GM19238 (cell line): ENCODE measurements around the gene LRRFIP2.

ENCODE experiments used
- DNase-seq: peaks from one replicate; pipeline ENCODE4 v3.0.0; 2011; ENCODE audit warnings: low spot score; ENCODE audit not compliant: insufficient read length

Gene LRRFIP2

GRCh38 chr3:37190667-37191066 is 16.3 kb upstream of the LRRFIP2 start:
- DNase-seq = no peak

- no peak for DNase-seq
Observed at GRCh38 chr3:37189109-37189508, 14.7 kb upstream of the LRRFIP2 start.

- no peak for DNase-seq
Observed at GRCh38 chr3:37183976-37184375, 9.6 kb upstream of the LRRFIP2 start.

GRCh38 chr3:37183375-37183831 is 9.0 kb upstream of the LRRFIP2 start:
- no peak for DNase-seq

- DNase-seq = no peak
Observed at GRCh38 chr3:37182816-37183215, 8.4 kb upstream of the LRRFIP2 start.

GRCh38 chr3:37181756-37182155 is 7.4 kb upstream of the LRRFIP2 start:
- no peak for DNase-seq

GRCh38 chr3:37179144-37179967 is 5.0 kb upstream of the LRRFIP2 start:
- DNase-seq = no peak

- DNase-seq = no peak
Observed at GRCh38 chr3:37173806-37174205, 576 bp downstream of the LRRFIP2 start.

GRCh38 chr3:37171144-37171543 is 3.2 kb downstream of the LRRFIP2 start:
- no peak for DNase-seq

- no peak for DNase-seq
Observed at GRCh38 chr3:37170513-37170912, 3.9 kb downstream of the LRRFIP2 start.

- DNase-seq = no peak
Observed at GRCh38 chr3:37170060-37170459, 4.3 kb downstream of the LRRFIP2 start.

GRCh38 chr3:37168896-37169295 is 5.5 kb downstream of the LRRFIP2 start:
- DNase-seq = no peak

GRCh38 chr3:37163262-37164015 is 10.9 kb downstream of the LRRFIP2 start:
- no peak for DNase-seq

- DNase-seq = no peak
Observed at GRCh38 chr3:37162501-37163245, 11.7 kb downstream of the LRRFIP2 start.

GRCh38 chr3:37161351-37161750 is 13.0 kb downstream of the LRRFIP2 start:
- no peak for DNase-seq

GRCh38 chr3:37155782-37156181 is 18.6 kb downstream of the LRRFIP2 start:
- DNase-seq = no peak

GRCh38 chr3:37154668-37155314 is 19.6 kb downstream of the LRRFIP2 start:
- DNase-seq = no peak

- DNase-seq = no peak
Observed at GRCh38 chr3:37150621-37151020, 23.8 kb downstream of the LRRFIP2 start.

GRCh38 chr3:37149257-37149656 is 25.1 kb downstream of the LRRFIP2 start:
- no peak for DNase-seq

GRCh38 chr3:37148208-37148607 is 26.2 kb downstream of the LRRFIP2 start:
- no peak for DNase-seq

GRCh38 chr3:37147666-37148065 is 26.7 kb downstream of the LRRFIP2 start:
- no peak for DNase-seq
